ENCODE results near the gene BCAS3.

The BCAS3 gene

DNA sequence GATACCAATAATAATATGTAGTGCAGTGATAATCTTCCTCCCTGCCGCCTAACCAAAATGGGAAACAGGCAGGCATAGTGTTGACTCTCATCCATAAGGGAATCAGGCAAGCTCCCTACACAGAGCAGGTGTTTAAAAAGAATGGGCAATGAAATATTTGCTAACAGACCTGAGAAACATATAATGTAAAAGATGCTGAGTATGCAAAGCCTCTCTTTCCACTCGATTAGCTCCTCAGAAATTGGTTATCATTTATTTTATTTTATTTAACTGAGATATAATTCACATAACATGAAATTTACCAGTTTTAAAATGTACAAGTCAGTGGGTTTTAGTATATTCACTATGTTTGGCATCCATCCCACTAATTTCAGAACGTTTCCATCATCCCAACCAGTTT, 404.3 kb downstream of the BCAS3 start:
- DNase-seq, result no peak

- no peak for DNase-seq
Measured at GRCh38 chr17:61084260-61084659, 406.6 kb downstream of the BCAS3 start.

DNA sequence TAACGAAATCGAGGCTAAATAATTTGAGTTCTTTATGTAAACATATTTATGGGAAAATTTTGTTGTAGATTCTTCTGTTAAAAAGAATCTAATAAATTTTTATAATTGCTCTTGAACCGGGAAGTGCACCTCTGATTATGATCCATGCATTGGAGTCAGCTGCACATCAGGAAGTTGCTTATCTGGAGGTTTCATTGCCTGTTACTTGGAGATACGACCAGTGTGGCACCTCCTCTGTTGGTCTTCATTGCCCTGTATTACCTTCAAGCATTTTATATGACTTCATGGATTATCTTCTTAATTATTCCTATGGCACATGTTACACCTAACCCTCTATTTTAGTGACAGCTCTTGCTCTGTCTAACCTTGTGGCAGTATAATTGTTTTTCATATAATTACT, 409.4 kb downstream of the BCAS3 start:
- no peak for DNase-seq

- DNase-seq, result no peak
Measured at GRCh38 chr17:61088556-61088955, 410.9 kb downstream of the BCAS3 start.

DNA sequence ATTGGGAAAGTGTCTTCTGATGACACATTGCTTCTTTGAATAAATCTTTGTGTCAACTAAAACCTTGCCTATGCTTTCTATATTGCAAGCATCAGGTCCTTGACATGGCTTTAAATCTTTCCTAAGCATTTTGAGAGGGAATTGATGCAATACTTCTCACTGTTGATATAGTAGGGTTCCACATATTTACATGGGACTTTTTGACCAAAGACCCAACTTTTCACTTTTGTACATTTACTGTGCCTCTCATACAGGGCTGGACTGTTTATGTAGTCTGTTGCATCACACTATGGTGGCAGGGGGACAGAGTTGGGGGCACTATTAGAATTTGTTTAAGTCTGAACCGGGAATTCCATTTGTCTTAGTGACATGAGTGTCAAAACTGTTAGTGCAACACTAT, 413.4 kb downstream of the BCAS3 start:
- DNase-seq, result no peak

DNA sequence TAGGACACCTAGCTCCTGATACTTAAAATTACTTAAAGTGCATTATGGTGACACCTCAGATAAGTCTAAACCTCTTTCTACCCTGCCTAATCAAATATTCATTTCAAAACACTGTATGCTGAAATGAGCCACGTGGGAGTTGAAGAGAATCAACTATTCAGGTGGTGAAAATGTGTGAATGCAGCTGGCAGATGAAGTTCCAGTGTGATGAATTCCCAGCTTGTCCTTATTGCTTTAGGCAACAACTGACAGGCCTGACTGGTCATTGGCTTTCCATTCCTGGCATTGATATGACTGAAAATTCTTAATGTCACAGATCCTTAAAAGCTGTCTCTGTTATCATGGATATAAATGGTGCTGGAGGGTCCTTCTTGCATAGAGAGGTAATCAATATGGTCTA, 420.1 kb downstream of the BCAS3 start:
- DNase-seq, result no peak

- DNase-seq, result no peak
Measured at GRCh38 chr17:61106354-61106753, 428.7 kb downstream of the BCAS3 start.

DNA sequence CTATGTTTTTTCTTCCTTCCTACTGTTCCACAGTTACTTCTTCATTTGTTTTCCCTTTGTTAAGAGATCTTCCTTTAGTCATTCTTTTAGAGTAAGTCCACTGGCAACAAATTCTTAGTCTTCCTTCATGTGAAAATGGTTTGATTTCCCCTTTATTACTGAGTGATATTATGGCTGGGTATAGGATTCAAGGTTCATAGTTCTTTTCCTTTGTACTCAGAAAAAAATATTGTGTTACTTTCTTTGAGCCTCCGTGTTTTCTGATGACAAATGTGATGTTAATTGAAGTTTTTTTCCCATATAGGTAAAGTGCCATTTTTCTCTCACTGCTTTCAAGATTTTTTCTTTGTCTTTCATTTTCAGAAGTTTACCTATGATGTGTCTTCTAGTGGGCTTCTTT, 438.9 kb downstream of the BCAS3 start:
- DNase-seq, result no peak

DNA sequence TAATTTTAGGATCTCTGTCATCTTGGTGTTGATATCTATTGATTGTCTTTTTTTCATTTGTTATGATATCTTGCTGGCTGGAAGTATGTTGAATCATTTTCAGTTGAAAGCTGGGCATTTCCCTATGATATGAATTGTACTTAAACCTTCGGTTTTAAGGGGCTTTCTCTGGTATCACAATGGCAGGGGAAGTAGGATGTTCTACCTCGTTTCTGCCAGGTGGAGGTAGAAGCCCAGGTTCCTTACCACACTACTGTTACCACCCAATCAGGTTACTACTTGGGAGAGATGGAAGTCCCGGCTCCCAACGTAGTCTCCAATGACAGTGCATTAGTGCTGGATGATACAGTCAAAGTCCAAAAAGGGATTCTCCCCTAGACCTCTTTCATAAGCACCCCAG, 440.3 kb downstream of the BCAS3 start:
- no peak for DNase-seq

DNA sequence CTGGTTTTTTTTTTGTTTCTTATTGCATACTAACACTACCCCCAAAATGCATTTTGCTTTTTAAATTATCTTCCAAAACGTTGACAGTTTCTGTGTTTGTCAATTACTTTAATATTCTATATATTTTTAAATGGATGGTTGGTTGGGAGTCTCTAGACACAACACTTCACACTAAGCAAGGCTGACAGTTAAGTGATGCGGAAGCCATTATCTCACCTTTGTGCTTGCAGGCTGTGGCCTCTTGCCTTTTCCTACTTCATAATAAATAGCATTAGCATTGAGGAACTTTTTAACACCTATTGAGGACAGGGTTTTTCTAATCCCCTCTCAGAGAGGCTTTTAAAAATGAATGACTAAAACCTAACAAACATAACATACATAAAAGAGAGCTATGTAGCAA, 441.2 kb downstream of the BCAS3 start:
- no peak for DNase-seq

DNA sequence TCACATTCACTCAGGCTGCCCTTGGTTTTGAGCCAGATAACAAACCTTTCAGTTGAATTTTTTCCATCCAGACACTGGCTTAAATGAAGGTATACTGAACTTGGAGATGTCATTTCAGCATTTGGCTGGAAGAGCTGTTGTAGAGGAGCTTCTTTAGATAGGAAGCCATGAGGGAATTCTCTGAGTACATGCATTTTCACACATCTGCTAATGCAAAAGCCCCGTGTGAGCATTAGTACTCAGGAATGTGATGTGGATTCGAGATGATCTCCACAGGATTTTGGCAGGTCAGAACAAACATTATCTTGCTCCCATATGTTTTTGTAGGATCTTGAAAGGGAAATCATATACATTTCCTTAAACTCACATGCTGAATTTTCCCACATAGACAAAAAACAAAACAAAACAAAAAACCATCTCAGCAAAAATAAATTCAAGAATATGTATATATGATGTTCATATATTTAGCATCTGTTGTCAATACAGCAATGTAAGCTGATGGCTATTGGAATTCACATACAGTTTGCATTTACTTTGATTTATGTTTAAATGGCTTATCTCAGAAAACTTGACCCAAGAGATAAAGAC, 444.8 kb downstream of the BCAS3 start:
- DNase-seq, result no peak

GRCh38 chr17:61124562-61124961, 446.9 kb downstream of the BCAS3 start:
- no peak for DNase-seq

- DNase-seq, result no peak
Measured at GRCh38 chr17:61126473-61127249, 449.0 kb downstream of the BCAS3 start.

DNA sequence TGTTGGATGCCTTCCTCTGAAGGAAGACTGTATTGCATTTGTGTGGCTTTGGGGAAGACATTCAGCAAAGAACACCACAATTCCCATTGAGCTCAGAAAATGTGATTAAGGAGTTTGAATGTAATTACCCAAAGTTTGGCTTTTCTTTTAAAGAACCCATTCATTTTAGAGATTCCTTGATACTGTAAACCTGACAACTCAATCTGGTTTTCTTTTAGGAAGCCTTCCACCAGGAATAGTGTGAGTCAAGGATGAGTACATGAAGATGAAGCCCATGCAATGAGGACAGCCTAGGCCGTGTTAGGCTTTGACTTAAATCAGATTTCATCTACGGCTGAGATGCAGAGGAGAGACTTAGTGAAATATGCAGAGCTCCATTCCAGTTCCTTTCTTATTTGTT, 450.3 kb downstream of the BCAS3 start:
- DNase-seq, result no peak

DNA sequence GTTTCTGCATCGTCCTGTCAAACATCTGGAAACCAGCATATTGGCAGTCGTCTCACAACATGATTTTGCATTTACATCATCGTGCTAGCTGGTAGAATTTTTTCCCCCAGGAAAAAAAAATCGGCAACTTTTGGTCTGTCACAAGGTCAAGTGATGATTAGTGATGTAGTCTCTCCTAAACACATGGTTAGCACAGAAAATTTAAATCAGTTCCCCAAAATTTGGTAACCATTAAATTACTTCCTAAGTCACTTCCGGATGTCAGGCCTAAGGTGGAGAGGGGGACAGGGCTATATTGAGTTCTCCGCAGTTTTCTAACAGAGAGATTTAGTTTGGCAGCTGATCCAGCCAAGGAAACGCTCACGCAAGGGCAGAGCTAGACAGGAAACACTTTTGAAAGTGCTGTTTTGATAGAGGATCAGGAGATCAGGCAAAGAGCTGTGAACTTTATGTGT, 451.0 kb downstream of the BCAS3 start:
- no peak for DNase-seq

GRCh38 chr17:61129267-61130254, 451.9 kb downstream of the BCAS3 start:
- no peak for DNase-seq

DNA sequence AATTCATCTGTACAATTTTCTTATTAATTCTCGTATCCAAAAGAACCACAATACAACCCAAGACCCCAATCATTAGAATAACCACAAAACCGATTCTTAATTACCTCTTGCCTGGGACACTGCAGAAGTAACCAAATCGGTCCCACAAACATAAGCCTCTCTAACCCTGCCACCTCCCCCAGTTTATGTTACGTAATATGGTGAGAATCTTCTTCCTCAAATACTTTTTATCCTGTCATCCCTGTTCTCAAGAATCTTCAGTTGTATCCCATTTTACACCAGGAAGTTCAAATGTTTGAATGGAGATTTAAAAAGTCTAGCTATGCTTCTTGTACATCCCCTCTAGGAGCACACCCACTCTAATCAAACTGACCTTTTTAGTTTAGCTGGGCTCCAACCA, 452.7 kb downstream of the BCAS3 start:
- no peak for DNase-seq

DNA sequence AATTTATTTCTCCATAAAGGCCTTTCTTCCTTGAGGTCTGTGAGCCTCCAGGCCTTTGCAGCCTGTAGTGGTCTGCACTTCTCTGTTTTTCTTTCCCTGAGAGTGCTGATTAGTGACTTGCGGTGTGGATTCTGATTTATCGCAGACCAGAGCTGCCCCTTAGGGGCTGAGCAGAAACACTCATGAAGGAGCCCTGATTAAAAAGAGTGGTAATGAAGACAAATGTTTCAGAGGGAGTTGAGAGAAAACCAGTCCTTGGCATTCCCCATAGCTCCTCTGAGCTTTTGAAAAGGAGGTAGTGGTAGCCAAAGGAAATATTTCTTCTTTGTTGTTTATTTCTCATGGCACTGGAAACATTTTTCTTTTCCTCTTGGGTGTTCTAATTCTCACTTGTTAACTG, 453.9 kb downstream of the BCAS3 start:
- no peak for DNase-seq

- DNase-seq, result no peak
Measured at GRCh38 chr17:61132524-61132923, 454.9 kb downstream of the BCAS3 start.

GRCh38 chr17:61133853-61134252, 456.2 kb downstream of the BCAS3 start:
- no peak for DNase-seq

DNA sequence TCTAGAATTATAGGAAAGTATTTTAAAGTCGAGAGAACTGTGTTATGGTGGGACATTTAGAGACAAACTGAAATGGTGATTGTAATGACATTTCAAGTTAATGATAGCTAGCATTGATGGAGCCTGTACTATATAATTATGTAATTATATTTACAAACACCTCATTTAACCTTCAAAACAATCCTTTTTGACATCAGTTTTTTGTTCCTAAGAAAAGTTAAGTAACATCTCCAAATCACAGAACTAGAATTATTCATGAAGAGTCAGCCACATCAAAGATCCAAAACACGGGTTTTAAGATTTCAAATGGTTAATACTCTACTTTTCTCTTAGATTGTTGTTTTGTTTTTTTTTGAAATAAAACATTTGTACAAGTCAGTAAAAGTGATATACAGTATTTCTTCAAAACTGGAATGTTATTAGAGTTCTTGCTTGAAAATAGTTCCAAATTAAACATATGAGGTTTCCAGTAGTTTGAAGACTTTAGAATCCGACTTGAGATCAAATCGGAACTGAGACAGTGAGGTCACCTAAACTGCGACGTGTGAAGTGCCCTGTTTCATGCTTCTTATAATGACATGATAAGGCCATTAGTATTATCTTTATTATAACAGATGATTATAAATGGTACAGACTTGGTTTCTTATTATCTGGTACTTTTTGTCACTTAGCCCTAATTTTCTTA, 457.0 kb downstream of the BCAS3 start:
- DNase-seq, result no peak

DNA sequence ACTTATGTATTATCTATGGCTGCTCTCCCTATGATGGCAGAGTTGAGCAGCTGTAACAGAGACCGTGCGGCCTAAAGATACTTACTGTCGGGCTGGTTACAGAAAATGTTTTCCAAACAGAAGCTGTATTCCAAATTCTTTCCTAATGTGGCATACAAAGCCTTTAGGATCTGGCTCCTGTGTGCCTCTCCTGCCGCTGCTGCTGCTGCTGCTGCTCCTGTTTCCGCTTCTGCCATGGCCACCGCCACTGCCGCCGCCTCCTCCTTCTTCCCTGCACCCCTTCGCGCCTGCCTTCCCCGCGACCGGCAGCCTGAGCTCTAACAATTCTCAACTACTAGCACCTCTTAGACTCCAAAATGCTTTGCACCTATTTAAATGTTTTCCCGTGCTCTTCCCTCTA, 458.1 kb downstream of the BCAS3 start:
- no peak for DNase-seq

- DNase-seq, result no peak
Measured at GRCh38 chr17:61136296-61136695, 458.6 kb downstream of the BCAS3 start.
